GM18909 (cell line): Measurements from ENCODE around the gene SATB2.

Source experiments
- ATAC-seq: cut with Tn5 transposase; IDR thresholded peaks from one replicate; pipeline ENCODE4 v1.9.1; 2021; ENCODE audit warnings: mild to moderate bottlenecking; ENCODE audit not compliant: unreplicated experiment, poor library complexity

Gene SATB2

GRCh38 chr2:199466692-199467065 lies 8.9 kb upstream of the SATB2 start:
- no peak for ATAC-seq

- no peak for ATAC-seq
These were observed 8.4 kb upstream of the SATB2 start for GRCh38 chr2:199465988-199466691.

- no peak for ATAC-seq
These were observed 7.7 kb upstream of the SATB2 start for GRCh38 chr2:199465390-199465789.

GRCh38 chr2:199464606-199465352 lies 7.0 kb upstream of the SATB2 start:
- no peak for ATAC-seq

- ATAC-seq = no peak
These were observed 6.2 kb upstream of the SATB2 start for GRCh38 chr2:199463708-199464605.

GRCh38 chr2:199462956-199463692 lies 5.4 kb upstream of the SATB2 start:
- ATAC-seq = no peak

GRCh38 chr2:199462347-199462955 lies 4.7 kb upstream of the SATB2 start:
- no peak for ATAC-seq

GRCh38 chr2:199461711-199462346 lies 4.1 kb upstream of the SATB2 start:
- no peak for ATAC-seq

- ATAC-seq = no peak
These were observed 3.3 kb upstream of the SATB2 start for GRCh38 chr2:199460846-199461710.

GRCh38 chr2:199460101-199460671 lies 2.4 kb upstream of the SATB2 start:
- ATAC-seq = no peak

GRCh38 chr2:199459286-199460100 lies 1.8 kb upstream of the SATB2 start:
- peak; percentile 43 for ATAC-seq

- ATAC-seq = peak; percentile 45
These were observed 1.1 kb upstream of the SATB2 start for GRCh38 chr2:199458806-199459285.

GRCh38 chr2:199458009-199458805 lies 468 bp upstream of the SATB2 start:
- peak; percentile 26 for ATAC-seq

GRCh38 chr2:199456383-199457146 lies 1.2 kb downstream of the SATB2 start:
- no peak for ATAC-seq

- no peak for ATAC-seq
These were observed 2.0 kb downstream of the SATB2 start for GRCh38 chr2:199455545-199456382.
